Cardiac septum (tissue), 1 donor: ENCODE data around the gene DAAM2. TPM values are rescaled to one million over a fixed set of nuclear protein-coding genes. Genes with fewer than 3 reads are reported as not detected.

Source experiments
- DNase-seq: peaks from one replicate; pipeline ENCODE4 v3.0.0-alpha.2; 2020; ENCODE audit warnings: low spot score
- intact Hi-C: fragments of 100-400 bp; cut with DNase I; formaldehyde crosslinking; loops from one replicate; pipeline ENCODE4 v1.14.0; 2022
- total RNA-seq: library from RNA; stranded (reverse); fragmentation: NEBNext Ultra II Directional; extraction: Animal tissue kit (Norgen Biotek cat#: 25700); gene quantifications from one replicate; pipeline ENCODE4 v1.2.1, GENCODE V29; 2021
- donor health status: DM: no; HTN: no; CAD: no.

DAAM2 gene
- total RNA-seq, 1 donor from 2014 or later = 10.4 TPM

- DNase-seq = no peak
- intact Hi-C loops = no loop called here
These were observed 6.9 kb upstream of the DAAM2 start for GRCh38 chr6:39785281-39785680.

DNA sequence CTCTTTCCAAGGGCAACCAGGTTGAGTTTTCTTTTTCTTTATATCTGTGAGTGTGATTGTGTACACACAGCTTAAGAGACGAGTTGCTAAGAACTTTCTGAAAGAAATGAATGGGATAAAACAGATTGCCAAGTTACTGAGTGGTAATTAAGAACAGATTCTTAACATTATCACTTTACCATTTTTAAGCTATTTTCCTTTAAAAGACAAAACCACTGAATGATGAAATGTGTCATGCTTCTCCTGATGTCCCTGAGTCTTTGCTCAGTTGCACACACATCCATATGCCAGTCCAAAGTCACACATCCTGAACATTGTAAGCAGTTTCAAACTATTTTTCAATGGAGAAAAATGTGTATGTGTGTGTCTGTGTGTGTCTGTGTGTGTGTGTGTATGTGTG lies 5.5 kb upstream of the DAAM2 start:
- intact Hi-C loops = no loop called here
- DNase-seq = no peak

DNA sequence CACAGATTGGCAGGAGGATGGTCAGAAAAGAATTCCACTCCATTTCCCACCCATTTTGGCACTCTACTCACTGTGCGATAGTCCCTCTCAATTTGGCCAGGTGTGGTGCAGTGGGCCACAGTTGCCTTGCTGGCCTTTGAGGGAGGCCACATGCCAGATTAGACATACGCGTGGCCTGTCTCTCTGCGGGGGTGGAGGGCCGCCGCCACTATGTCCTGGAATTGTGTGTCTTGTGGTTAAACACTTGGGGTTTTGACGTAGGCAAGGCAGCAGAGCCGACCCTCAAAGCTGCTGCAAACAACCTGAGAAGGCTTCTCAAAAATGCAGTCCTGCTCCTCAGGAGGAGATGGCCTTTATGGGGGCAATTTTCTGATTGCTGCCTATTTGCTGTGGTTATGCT lies 4.9 kb upstream of the DAAM2 start:
- intact Hi-C loops = no loop called here

GRCh38 chr6:39790772-39791171 lies 1.4 kb upstream of the DAAM2 start:
- intact Hi-C loops = no loop called here

More for the DNA sequence above, 4.9 kb upstream of the DAAM2 start:
- no peak for DNase-seq

GRCh38 chr6:39791311-39791710 lies 865 bp upstream of the DAAM2 start:
- no peak for DNase-seq
- intact Hi-C loops = no loop called here

More at GRCh38 chr6:39790772-39791171, 1.4 kb upstream of the DAAM2 start:
- no peak for DNase-seq

DNA sequence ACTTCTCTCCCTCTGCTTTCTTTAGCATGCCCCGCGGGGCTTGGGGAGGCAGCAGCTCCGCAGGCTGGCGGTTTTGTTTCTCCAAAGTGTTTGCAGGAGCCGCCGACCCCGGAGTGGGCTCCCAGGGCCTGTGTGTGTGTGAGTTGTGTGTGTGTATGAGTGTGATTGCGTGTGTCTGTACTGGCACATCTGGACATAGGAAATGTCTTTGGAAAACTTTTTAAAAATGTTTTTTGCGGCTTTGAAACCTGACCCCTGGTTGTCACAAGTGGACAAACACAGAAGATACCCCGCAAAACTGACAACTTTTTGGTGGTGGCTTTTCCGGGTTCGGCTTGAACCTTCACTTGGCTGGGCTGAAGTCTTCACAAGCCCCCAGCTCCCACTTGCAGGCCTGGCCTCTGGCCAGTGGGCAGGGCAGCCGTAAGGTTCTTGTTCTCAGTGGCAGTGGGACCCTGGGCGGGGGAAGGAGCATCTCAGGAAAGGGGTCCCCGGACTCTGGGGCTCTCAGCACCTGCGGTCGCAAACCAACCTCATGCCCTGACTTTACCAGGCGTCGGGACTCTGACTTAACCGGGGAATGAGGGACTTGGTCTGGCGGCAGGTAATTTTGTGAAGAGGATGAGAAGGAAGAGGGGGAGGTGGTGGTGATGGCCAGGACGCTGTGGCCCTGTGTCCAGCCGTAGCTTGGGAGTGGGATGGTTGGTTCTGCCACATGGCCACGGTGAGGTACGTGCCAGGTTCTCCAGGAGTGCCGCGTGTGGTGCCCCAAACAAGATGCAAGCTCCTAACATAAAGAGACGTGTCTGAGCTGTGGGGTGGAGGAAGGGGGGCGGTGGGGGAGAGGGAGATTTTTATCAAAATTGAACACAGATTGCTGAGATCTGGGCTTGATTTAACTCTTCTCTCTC lies 619 bp downstream of the DAAM2 start:
- intact Hi-C loops = no loop called here
- DNase-seq = no peak

GRCh38 chr6:39793516-39793915 lies 1.3 kb downstream of the DAAM2 start:
- DNase-seq = no peak
- intact Hi-C loops = no loop called here

- DNase-seq = no peak
- intact Hi-C loops = no loop called here
These were observed 2.1 kb downstream of the DAAM2 start for GRCh38 chr6:39794231-39794630.

GRCh38 chr6:39797751-39798150 lies 5.6 kb downstream of the DAAM2 start:
- intact Hi-C loops = no loop called here
- no peak for DNase-seq

- no peak for DNase-seq
- intact Hi-C loops = no loop called here
These were observed 8.2 kb downstream of the DAAM2 start for GRCh38 chr6:39800034-39801032.

DNA sequence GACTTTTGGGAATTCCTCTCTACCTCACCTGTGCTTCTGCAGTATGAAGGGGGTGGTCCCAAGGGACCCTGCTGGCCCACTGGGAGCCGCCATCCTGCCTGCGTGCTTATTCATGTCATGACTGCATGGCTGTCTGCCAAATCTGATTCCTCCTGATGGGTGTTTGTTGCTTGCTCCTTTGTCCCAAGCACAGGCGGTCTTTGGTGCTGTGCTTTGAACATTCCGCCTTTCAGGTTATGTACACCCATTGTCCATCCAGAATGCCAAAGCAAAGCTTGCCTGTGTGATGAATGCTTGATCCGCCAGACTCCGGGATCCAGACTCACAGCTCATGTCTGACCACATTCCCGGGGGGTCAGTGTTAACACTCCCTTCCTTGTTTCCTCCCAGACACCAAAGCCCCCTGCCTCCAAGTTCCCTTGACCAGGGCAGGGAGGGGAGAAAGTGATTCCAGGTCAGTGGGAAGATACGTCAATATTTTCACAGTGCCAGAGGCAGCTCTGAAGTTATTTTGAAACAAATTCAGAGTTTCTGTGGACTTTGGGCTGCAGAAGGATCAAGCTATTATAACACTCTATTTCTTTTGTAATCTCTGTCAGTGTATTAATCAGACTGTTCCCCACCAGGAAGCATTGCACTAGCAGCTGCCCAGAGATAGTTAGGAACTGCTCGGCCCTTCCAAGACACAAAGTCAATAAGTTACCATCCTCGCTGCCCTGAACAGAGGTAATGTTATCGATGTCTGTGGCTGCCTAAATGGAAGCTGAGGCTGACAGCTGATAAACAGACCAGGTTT lies 9.5 kb downstream of the DAAM2 start:
- no peak for DNase-seq
- intact Hi-C loops = no loop called here

GRCh38 chr6:39803872-39804271 lies 11.7 kb downstream of the DAAM2 start:
- intact Hi-C loops = no loop called here
- no peak for DNase-seq

DNA sequence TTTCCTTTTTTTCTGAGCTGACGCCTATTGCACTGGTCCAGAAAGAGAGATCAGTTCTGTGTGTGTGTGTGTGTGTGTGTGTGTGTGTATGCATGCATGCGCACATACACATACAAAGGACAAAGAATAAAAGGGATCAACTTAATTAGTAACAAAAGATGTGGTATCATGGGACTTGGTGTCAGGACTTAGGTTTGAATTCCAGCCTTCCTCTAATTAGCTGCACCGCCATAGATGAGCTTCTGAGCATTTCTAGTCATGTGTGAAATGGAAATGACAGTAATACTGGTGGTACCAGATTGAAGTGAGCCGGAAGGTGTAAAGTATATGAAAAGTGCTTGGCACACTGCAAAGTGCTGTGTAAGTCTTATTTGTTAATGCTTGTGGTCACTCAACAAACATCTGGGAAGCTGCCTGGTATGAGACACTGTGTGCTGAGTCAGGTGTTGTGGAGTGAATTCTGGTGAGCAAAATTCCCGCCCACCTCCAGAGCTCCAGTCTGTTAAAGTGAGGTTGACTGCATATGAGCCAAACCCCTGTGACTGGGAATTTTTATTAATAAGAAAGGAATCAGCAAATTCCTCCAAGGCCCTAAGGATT lies 12.4 kb downstream of the DAAM2 start:
- intact Hi-C loops = no loop called here
- no peak for DNase-seq

- no peak for DNase-seq
- intact Hi-C loops = no loop called here
These were observed 14.1 kb downstream of the DAAM2 start for GRCh38 chr6:39806278-39806677.

DNA sequence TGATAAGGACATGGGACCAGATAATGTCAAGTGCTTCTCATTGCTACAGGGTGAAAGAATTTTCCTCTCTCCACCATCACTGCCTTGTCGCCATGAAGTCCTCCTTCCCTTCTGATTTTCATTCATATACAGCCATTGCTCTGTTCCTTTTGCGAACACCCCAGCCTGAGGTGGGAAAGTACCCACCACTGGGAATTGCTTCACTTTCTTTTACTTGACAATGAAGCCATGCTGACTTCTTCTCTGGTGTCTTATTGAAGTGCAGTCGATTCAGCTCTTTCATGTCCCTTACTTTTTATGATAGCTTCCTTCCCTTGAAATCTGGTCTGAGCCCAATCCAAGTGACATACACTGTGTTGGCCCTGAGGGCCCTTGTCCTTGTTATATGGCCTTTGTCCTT lies 16.2 kb downstream of the DAAM2 start:
- intact Hi-C loops = no loop called here
- DNase-seq = no peak

GRCh38 chr6:39808964-39809363 lies 16.8 kb downstream of the DAAM2 start:
- no peak for DNase-seq
- intact Hi-C loops = no loop called here

DNA sequence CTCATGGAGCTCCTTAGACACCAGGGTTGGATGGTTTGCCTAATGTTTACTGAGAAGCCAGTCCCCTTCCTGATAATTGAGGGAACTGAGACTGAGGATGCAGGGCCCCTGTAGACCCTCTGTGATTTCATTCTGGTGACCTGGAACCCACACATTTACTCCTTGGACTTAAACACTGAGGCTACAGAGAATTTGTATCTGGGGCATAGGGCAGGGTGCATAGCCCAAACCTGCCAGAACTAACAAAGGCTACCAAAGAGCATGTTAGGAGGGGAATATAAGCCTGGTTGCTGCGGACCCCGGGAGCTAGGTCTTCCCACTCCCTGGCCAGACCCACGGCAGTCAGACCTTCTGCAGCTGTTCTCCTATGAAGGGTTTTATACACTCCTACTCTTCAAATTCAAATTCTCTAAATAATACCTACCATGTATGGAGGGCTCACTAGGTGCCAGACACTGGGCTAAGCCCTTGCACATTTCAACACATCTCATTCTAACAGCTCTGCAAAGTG lies 19.7 kb downstream of the DAAM2 start:
- intact Hi-C loops = no loop called here
- DNase-seq = no peak

- no peak for DNase-seq
- intact Hi-C loops = no loop called here
These were observed 20.3 kb downstream of the DAAM2 start for GRCh38 chr6:39812496-39812852.
